Fibroblast of skin of scalp (primary cell): ENCODE results near the gene SH3GL2.

Source experiments
- DNase-seq: peaks from one replicate; pipeline ENCODE4 v3.0.0-alpha.2; 2013

Gene SH3GL2

GRCh38 chr9:17611917-17612316 is 33.1 kb downstream of the SH3GL2 start:
- no peak for DNase-seq

GRCh38 chr9:17613758-17614157 is 34.9 kb downstream of the SH3GL2 start:
- peak; percentile 28 for DNase-seq

GRCh38 chr9:17614250-17614649 is 35.4 kb downstream of the SH3GL2 start:
- no peak for DNase-seq

GRCh38 chr9:17614903-17615302 is 36.0 kb downstream of the SH3GL2 start:
- no peak for DNase-seq

- no peak for DNase-seq
Measured at GRCh38 chr9:17622141-17622540, 43.3 kb downstream of the SH3GL2 start.

DNA sequence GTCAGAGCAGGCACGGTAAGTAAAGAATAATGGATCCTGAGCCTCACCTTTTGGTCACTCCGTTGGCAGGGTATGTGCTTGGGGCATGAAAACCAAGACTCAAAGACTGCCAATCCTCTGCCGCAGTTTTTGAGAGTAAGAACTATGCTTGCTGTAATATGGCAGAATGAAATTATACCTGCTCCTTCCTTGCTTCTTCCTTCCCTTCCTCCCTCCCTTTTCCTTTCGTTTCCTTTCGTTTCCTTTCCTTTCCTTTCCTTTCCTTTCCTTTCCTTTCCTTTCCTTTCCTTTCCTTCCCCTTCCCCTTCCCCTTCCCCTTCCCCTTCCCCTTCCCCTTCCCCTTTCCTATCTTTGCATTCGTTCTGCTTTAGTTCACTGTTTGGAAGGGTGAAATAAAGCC is 43.9 kb downstream of the SH3GL2 start:
- no peak for DNase-seq

- no peak for DNase-seq
Measured at GRCh38 chr9:17623965-17624364, 45.1 kb downstream of the SH3GL2 start.

DNA sequence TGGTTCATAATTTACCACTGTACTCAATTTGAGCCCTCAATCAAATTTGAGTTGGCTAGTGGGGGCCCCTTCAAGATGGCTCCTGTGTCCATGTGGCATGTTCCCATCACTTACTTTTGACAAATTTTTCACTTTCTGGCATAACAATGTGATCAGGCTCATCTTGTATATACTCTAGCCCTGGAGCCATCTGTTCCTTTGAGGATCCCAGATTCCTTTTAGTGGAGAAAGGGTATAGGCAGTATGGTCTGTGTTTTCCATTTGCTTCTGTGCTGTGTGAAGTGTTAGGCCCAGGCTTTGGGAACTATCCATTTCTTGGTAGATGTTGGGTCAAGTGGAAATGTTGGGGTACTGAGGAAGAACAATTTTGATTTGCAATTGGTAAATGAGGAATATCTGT is 45.7 kb downstream of the SH3GL2 start:
- no peak for DNase-seq

DNA sequence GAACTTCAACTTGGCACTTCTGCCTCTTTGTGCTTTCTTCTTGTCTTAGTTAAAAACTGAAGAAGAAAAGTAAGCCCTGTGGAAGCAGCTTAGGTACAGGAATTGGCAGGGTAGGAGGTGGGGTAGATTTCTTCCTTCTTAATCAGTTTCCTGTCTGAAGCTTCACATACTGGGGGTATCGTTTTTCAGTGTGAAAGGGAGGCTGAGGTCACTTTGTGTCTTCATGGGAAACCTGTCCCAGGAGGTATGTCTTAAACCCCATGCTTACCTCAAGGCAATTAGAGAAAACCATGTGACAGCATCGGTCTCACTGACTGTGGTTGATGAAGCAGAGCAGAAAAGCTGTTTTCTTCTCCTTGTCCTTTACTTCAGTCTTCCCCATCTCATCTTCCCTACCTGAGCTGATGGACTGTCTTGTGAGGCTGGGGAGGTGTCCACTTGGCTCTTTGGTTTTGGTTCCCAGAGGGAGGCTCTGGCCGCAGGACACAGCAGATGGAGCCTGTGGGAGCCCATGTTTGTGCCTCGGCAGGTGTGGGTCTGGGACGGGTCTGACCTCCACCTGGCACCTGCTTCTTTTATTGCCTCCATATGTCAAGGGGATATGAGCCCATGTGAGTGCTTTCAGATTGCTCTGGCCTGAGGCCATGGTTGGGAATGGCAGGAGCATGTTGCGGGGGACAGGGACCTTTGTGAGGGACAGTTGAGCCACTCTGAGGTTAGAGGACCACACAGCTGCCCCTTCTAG is 47.0 kb downstream of the SH3GL2 start:
- DNase-seq: no peak

- DNase-seq: no peak
Measured at GRCh38 chr9:17627641-17628040, 48.8 kb downstream of the SH3GL2 start.

- no peak for DNase-seq
Measured at GRCh38 chr9:17628624-17629023, 49.8 kb downstream of the SH3GL2 start.

DNA sequence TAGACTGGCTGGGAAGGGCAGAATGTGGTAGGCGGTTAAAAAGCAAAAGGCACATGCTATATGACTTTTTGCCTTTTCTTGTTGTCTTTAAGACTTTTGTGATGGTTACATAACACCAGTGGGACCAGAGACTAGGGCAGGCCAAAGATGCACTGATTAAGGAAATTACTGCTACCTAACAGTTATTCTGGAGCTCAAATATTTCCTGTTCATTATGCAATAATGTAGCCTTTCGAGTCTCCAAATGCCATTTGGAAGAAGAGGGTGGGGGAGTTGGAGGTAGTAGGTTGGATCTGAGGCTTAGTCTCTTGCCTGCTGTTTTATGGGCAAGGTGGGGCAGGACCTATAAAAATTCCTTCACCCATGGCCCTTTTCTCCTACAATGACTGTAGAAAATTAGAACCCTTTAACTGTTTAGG is 51.7 kb downstream of the SH3GL2 start:
- no peak for DNase-seq

GRCh38 chr9:17631396-17631795 is 52.5 kb downstream of the SH3GL2 start:
- no peak for DNase-seq

DNA sequence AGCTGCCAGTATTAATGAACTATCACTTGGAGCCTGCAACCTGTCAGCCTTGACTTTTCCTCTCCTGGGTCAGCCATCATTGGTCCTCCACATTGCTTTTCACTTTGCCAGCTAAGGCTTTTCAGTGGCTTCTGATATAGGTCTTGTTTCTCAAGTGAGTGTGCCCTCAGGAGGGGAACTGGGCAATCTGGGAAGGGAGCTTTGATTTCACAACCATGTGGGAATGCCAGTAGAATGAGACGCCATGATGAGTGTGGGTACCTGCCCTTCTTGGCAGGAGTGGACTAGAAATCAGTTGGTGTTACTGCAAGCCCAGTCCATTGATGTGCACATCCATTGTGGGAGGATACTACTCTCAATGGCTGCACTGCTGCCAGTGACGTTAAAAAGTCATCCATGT is 54.1 kb downstream of the SH3GL2 start:
- DNase-seq: no peak

- DNase-seq: no peak
Measured at GRCh38 chr9:17635115-17635890, 56.4 kb downstream of the SH3GL2 start.

GRCh38 chr9:17636349-17636748 is 57.5 kb downstream of the SH3GL2 start:
- no peak for DNase-seq

GRCh38 chr9:17636821-17637220 is 58.0 kb downstream of the SH3GL2 start:
- DNase-seq: no peak

- no peak for DNase-seq
Measured at GRCh38 chr9:17637229-17637628, 58.4 kb downstream of the SH3GL2 start.

DNA sequence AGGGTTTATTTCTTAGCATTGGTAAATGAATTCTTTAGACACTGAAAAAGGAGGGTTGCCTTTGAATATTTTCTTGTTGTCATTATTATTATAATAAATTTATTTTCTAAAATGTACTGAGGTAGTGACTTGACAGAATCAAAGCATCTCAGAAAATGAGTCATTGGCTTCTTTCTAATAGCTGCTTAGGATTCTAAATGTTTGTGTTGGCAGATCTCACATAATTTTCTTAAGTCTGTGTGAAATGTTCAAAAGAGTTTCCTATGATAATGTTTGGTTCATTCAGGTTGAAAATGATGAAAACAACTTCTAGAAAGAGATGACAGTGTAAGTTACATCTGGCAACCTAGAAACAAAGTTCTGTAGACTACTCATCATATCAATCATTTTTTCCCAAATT is 69.7 kb downstream of the SH3GL2 start:
- DNase-seq: no peak

GRCh38 chr9:17651725-17652124 is 72.9 kb downstream of the SH3GL2 start:
- no peak for DNase-seq

GRCh38 chr9:17653947-17654465 is 75.1 kb downstream of the SH3GL2 start:
- DNase-seq: no peak

GRCh38 chr9:17656889-17657288 is 78.0 kb downstream of the SH3GL2 start:
- DNase-seq: no peak

DNA sequence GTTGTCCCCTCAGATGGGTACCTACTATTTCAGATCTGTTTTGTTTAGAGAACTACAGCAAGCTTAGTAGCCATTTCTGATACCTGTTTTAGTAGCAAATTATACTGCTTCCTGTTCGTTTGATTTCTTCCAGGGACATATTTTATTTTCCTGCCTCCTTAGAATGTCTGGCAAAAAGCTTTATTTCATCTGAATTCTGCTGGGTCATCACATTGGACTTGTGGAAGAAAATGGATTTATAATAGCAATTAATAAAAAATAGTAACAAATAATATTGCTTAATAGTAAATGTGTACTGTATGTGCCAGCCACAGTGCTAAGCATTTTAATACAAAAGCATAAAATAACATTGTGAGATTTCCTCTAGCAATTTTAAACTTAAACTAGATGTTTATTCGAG is 79.4 kb downstream of the SH3GL2 start:
- no peak for DNase-seq

DNA sequence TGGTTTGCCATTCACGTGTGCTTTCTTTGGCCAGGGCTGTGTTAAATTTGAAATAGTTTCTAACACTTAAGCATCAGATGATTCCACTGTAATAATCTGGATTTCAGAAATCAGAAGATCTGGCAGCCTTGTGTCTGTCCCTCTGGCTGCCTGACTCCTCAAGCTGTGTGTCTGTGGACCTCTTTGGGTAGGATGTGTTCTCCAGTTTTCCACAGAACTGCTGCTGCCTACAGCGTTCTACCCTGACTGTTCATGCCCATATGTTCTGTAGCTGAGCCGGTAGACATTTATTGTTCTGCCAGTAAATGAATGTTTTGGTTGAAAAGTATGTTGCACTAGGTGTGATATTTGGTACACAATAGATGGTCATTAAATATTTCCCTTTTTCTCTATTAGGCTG is 81.3 kb downstream of the SH3GL2 start:
- no peak for DNase-seq
